ENCODE results near the gene HRH2. TPM values are rescaled to one million over a fixed set of nuclear protein-coding genes. Genes with fewer than 3 reads are reported as not detected.

HRH2 gene
- total RNA-seq, 1 experiment from 2014 or later, result 3.3 TPM

- Histone ChIP-seq H2AK5ac (ENCODE audit: insufficient read length, low read length) (no peak overlapping the region), H2BK20ac (ENCODE audit: low read depth, low read length, poor library complexity, severe bottlenecking) (no peak overlapping the region), H3K23me2 (ENCODE audit: insufficient read length, low read depth, low read length, poor library complexity, severe bottlenecking) (no peaks in the 10 kb centered on the region), H3K56ac (ENCODE audit: insufficient read length, low read depth, low read length) (no peak overlapping the region), H3K4me2 (ENCODE audit: insufficient read depth, insufficient read length, low read length) (no peak overlapping the region), H4K91ac (ENCODE audit: insufficient read length, low read depth, low read length) (no peak overlapping the region), H3T11ph (ENCODE audit: low read length) (no peak overlapping the region), H3K9me3 (ENCODE audit: control insufficient read depth, low read depth, low read length) (peaks cover 15% of the 10 kb centered on the region), H4K8ac (replicated peaks; ENCODE audit: insufficient read length, low read depth, low read length) (no peak overlapping the region), H2AFZ (ENCODE audit: low read length) (no peak overlapping the region), H3K23ac (ENCODE audit: insufficient read length, low read depth, low read length) (no peak overlapping the region), H3K79me2 (ENCODE audit: insufficient read depth, low read length) (no peaks in the 10 kb centered on the region), H3K14ac (ENCODE audit: insufficient read depth, low read length) (no peak overlapping the region), H3K27me3 (ENCODE audit: insufficient read depth, low read length) (no peaks in the 10 kb centered on the region), H2BK5ac (ENCODE audit: insufficient read length, low read length) (no peak overlapping the region), H2BK120ac (ENCODE audit: low read depth, low read length, poor library complexity, severe bottlenecking) (no peak overlapping the region), H3K18ac (ENCODE audit: insufficient read length, low read depth, low read length) (no peak overlapping the region), H3K4ac (ENCODE audit: low read depth, low read length) (no peak overlapping the region), H4K5ac (ENCODE audit: insufficient read length, low read depth, low read length) (no peak overlapping the region), H3K79me1 (ENCODE audit: insufficient read depth, low read depth, low read length, poor library complexity, severe bottlenecking) (no peaks in the 10 kb centered on the region), H3K9ac (ENCODE audit: extremely low read depth, insufficient read length, low read length) (no peak overlapping the region), H2BK15ac (ENCODE audit: low read depth, low read length) (no peak overlapping the region), H2BK12ac (ENCODE audit: insufficient read length, low read depth, low read length) (no peak overlapping the region), H3K4me1 (ENCODE audit: insufficient read depth, low read length) (no peaks in the 10 kb centered on the region), H4K20me1 (ENCODE audit: control insufficient read depth, insufficient read depth, insufficient read length) (no peaks in the 10 kb centered on the region), H3K27ac (ENCODE audit: insufficient read length, low read depth, low read length) (no peak overlapping the region)
- TF ChIP-seq CTCF (conservative IDR thresholded peaks at IDR 0.05), result no peak
- H3K27me3 Mint-ChIP-seq (ENCODE audit: low read depth), result peaks cover 1% of the 10 kb centered on the region; the same call in 1 of the 2 replicates
- WGBS (ENCODE audit: extremely low coverage, insufficient read length, low lambda C conversion rate), result no CpG with 5 or more reads among the region's 5 CpGs
- H3K27ac Mint-ChIP-seq, result peak overlapping the region in 2 of 3 experiments; percentile 1 to 4; a peak in 2 of 7 replicates
- no peak overlapping the region for H3K4me3 Mint-ChIP-seq
- peaks cover 9 to 16% of the 10 kb centered on the region in 2 experiments for H3K4me1 Mint-ChIP-seq
- no peak for DNase-seq
- peaks cover 12 to 17% (median 12%) of the 10 kb centered on the region in 3 experiments for H3K36me3 Mint-ChIP-seq (ENCODE audit: insufficient read depth in 1 of 3, low read depth in 3 of 3)
- peaks cover 16 to 17% of the 10 kb centered on the region in 2 experiments for H3K9me3 Mint-ChIP-seq
These were observed 47.5 kb upstream of the HRH2 start for GRCh38 chr5:175610381-175610780.
